ENCODE results near the gene STRADB. TPM values are rescaled to one million over a fixed set of nuclear protein-coding genes. Genes with fewer than 3 reads are reported as not detected.

STRADB gene
- total RNA-seq, 1 experiment from 2014 or later, result 49.1 TPM

GRCh38 chr2:201520201-201520600, 68.7 kb downstream of the STRADB start:
- H3K4me3 ChIP-seq (ENCODE audit: insufficient read depth, low read depth, low read length), result no peak overlapping the region
- H3K36me3 ChIP-seq (replicated peaks; ENCODE audit: control insufficient read depth, insufficient read depth, low read length), result no peaks in the 10 kb centered on the region
- no peak for DNase-seq
- H3K27me3 ChIP-seq (ENCODE audit: control insufficient read depth, insufficient read depth, low read length), result no peaks in the 10 kb centered on the region

- Histone ChIP-seq H3K4me3 (ENCODE audit: insufficient read depth, low read depth, low read length) (no peak overlapping the region), H3K27me3 (ENCODE audit: control insufficient read depth, insufficient read depth, low read length) (no peaks in the 10 kb centered on the region), H3K36me3 (replicated peaks; ENCODE audit: control insufficient read depth, insufficient read depth, low read length) (no peaks in the 10 kb centered on the region)
- DNase-seq, result no peak
These were observed 71.4 kb downstream of the STRADB start for GRCh38 chr2:201522965-201523364.

GRCh38 chr2:201523506-201523905, 72.0 kb downstream of the STRADB start:
- Histone ChIP-seq H3K27me3 (ENCODE audit: control insufficient read depth, insufficient read depth, low read length) (no peaks in the 10 kb centered on the region), H3K4me3 (ENCODE audit: insufficient read depth, low read depth, low read length) (no peak overlapping the region), H3K36me3 (replicated peaks; ENCODE audit: control insufficient read depth, insufficient read depth, low read length) (no peaks in the 10 kb centered on the region)
- DNase-seq, result no peak

Other genes starting within 250 kb of the STRADB start
- gene CASP8, start 191.2 kb upstream of the STRADB start, total RNA-seq (2014; rRNA removed; shearing (Covaris generic)), result 16.1 and 16.9 TPM in 2 replicates
- not detected in 2 replicates for gene FLACC1, start 94.4 kb upstream of the STRADB start, total RNA-seq (2014; rRNA removed; shearing (Covaris generic))
- 9.0 and 11.4 TPM in 2 replicates for gene TRAK2, start 282 bp upstream of the STRADB start, total RNA-seq (2014; rRNA removed; shearing (Covaris generic))
- 29.0 and 32.5 TPM in 2 replicates for gene TMEM237, start 191.8 kb downstream of the STRADB start, total RNA-seq (2014; rRNA removed; shearing (Covaris generic))
- not detected in 2 replicates for gene MPP4, start 246.9 kb downstream of the STRADB start, total RNA-seq (2014; rRNA removed; shearing (Covaris generic))

Data from H7 (cell line).